GOT3 (cell line): ENCODE results near the gene ZNF654.
"Not testable (repeated sequence)": the region's sequence is repeated elsewhere in the genome, so short reads cannot be mapped to it uniquely, and the experiment has no call there.

Experiments used
- DNase-seq: peaks from one replicate; lab custom pipeline; 2025; ENCODE audit warnings: mixed read lengths; lab: John Stamatoyannopoulos, UW

ZNF654 gene

DNA sequence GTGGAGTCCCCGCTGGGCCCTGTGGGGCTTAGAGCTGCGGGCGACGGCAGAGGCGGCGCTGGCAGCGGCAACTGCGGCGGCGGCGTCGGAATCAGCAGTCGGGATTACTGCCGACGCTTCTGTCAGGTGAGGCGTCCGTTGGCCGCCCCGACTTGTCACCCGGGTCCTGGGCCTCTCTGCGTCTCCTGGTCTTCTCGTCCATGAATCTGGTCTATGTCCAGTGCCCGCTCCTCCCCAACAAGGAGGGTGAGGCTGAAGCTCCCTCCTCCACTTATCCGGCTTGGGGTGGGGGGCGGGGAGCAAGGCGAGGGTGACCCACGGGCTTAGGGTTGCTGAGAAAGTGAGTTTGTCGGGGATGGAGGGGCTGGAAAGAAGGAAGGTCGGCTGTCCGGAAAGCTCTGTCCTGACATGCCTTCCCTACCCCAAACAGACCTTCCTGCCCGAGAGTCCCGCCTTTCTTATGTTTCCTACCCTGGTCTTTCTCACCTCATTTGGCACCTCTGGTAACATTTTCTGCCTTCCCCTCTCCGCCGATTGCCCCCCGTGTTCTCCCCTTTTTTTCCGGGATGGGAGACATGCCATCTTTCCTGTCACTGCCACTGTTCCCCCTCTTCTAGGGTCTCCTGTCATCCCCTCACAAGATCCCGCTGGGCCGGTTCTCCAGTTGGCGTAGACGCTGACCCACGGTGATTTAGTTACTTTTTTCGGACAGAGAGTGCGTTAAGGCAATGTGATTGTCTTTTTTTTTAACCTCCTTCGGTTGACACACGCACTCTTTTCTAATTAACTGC is 520 bp downstream of the ZNF654 start:
- no peak for DNase-seq

DNA sequence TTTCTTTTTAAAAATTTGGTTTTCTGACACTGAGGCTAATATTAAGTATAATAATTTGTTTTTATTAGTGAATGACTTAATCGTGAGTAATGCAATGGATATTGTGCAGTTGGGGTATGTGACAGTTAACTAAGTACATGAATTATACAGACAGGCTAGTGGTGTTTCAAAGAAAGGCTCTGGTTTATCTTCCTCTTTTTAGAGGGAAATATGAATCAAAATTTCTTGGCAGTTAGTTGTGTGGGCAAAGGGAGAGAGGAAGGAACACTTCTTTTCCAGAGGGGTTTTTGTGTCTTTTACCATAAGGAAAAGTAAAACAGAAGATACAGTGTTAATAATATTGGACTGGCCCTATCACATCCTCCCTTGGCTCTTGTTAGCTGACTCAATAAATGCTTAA is 2.7 kb downstream of the ZNF654 start:
- DNase-seq: no peak

DNA sequence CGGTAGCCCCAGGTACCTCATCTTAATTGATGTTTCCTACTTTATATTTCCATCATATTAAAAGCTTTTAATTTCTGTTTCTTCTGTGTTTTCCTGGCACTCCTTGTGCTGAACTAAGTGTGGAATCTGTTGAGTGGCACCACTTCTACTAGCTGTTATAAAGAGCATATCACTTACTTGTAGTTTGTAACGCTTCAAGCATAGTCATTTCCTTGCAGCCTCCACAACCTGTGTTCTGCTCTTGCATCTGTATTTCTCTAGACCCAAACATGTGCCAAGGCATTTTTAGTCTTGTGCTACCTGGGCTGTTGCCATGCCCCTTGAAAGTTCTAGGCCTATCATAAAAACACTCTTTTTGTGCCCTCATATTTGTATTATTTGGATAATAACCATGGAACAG is 16.0 kb downstream of the ZNF654 start:
- no peak for DNase-seq

DNA sequence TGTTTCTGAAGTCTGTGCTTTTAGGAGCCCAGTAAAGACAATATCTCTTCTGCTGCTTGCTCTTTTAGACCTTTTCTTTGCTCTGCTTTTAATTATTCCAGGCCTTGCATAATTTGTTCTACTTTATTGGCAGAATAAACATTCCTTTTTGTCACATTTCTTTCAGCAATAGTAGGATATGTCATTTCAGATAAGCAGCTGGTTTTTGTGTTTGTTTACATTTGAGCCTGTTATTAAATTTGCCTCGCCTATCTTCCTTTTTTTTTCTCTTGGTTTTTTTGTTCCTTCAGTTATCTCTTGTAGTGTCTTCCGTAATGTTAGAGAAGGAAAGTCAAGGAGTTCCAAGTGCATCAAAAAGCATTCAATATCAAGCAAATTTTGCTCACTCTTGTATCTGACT is 16.4 kb downstream of the ZNF654 start:
- no peak for DNase-seq

DNA sequence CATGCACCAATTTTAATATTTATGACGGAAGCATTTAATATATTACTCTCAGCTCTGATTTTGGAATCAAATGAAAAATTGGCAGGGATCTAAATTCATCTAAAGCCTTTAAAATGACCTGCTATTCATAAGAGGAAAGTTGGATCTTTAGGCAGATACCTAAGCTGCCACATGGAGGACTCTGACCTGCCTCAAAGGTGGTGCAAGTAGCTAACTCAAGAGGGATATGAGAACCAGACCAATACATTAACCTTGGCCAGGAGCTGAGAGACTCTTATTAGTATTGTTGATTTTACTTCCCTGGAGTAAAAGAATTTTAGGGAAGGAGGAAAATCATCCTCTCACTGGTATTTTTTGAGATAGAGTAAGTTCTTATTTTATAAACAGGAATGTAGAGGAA is 17.7 kb downstream of the ZNF654 start:
- no peak for DNase-seq

DNA sequence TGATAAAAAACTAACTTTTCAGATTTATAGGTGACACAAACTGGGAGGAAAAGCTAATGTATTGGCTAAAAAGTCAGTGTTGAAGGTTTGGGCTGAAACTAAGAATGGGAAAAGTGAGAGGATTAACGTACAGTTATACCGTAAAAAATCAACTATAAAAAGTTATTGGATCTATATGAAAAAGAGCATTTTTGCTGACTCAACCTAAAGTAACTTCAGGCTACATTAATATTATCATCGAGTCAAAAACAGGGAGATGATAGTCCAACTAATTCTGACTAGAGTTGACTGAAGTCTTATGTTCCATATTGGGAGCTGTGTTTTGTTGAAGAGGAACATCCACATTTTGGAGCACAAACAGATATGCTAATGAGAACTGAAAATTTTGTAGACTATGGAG is 19.9 kb downstream of the ZNF654 start:
- DNase-seq: no peak

DNA sequence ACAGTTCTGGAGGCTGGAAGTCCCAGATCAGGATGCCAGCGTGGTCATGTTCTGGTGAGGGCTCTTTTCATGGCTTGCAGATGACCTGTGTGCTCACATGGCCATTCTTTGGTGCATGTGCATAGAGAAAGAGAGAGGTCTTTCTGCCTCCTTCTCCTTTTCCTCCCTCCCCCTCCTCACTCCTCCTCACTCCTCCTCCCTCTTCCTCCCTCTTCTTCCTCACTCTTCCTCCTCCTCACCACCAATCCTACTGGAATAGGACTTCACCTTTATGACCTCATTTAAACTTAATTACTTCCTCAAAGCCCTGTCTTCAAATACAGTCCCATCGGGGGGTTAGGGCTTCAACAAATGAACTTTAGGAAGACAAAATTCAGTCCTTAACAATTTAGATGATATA is 23.8 kb downstream of the ZNF654 start:
- no peak for DNase-seq

DNA sequence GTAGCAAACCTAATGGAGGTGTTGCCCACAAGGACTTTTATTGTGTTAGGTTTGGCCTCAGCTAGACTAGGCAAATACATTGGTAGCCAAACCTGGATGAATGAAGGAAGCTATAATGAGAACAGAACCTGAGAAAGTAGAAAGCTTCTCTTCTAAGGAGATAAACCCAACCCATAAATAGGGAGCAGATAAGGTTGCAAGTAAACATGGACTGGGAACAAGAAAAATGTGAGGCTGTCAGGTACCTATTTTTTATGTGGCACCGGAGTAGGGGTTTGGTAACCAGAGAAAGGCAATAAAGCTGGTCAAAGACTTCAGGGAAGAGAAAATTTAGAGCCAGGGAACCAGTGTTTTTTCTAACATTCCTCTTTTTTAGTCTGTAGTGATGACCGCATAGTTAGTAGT is 25.0 kb downstream of the ZNF654 start:
- no peak for DNase-seq

DNA sequence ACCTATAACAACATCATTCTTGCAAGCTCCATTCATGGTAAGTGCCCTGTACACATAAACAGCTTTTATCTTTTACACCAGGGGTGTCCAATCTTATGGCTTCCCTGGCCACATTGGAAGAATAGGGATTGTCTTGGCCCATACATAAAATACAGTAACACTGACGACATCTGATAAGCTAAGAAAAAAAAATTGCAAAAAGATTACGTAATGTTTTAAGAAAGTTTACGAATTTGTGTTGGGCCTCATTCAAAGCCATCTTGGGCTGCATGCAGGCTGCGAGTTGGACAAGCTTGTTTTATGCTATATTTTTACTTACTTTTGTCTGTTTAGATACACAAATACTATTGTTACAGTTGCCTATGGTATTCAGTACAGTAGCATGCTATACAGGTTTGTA is 31.6 kb downstream of the ZNF654 start:
- no peak for DNase-seq

DNA sequence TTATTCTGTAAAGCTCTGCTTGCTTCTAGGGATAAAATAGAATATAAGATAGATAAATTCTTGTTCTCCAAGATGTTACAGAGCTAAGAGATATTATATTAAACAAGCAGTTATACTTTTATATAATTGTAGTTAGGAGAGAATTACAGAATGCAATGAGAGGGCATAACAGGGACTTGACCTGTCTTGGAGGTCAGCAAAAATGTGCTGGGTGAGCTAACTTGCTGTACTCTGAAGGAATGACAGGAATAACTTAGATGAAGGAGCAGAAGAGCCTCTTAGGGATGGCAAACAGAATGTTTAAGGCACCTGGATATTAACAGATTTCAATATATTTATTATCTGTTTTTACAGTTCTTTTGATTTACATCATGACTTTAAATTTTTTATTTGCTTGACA is 33.2 kb downstream of the ZNF654 start:
- DNase-seq: no peak

DNA sequence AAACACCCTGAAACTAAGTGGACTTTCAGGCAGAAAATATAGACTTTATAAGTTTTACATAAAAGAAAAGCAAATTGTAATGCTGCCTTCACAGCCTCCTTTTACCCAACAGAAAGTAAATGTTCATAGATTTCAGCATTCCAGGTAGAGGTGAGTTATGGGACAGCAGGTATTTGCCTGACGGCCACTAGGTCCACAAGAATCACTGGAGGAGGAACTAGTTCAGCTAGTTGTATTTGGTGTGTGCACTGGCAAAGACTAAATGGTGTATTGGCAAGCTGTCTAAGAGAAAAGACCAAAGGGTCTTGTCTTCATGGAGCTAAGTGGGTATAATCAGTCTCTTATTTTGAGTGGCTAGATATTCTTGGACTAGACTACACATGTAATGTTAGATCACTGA is 34.2 kb downstream of the ZNF654 start:
- DNase-seq: no peak

DNA sequence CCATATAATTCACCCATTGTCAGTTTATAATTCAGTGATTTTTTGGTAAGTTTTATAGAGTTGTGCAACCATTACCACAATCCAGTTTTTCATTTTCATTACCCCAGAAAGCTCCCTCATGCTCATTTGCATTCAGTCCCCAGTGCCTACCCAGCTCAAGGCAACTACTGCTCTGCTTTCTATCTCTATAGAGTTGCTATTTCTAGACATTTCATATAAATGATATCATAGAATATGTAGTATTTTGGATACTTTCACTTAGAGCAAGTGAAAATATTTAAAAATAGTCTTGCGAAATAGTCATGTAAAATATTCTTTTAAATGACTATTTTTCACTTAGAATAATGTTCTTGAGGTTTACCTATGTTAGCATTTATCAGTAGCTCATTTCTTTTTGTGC is 42.1 kb downstream of the ZNF654 start:
- no peak for DNase-seq

DNA sequence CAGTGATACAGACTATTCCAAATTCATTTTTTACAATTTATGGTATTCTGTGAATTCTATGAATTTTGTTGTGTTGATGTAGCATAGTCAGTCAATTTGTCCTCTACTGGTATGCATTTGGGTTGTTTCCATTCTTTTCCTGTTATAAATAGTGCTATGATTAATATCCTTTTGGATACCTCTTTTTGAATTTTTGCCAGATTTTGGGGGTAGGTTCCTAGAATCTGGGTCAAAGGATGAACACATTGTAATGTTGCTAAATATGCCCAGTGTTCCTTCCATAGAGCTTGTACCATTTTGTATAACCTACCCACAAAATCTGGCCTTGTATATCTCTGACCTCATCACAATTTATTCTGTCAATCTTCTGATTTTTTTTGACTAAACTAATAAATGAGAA is 46.3 kb downstream of the ZNF654 start:
- no peak for DNase-seq

DNA sequence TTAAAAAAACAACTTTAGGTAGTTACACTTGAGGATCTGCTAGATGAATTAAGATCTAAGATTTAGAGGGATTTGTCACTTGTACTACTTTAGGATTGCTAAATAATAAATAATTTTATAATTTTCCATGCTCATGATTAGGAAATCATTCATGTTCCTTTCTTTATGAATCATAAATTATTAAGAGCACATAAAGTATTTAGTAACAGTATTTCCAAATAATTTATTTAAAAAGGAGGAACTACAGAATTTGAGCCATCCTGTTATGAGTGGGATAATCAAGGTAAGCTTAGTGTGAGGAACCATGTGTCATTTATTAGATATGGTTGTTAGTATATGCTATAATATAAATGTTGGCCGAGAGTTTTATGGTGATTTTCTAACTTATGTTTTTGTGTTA is 53.2 kb downstream of the ZNF654 start:
- no peak for DNase-seq

DNA sequence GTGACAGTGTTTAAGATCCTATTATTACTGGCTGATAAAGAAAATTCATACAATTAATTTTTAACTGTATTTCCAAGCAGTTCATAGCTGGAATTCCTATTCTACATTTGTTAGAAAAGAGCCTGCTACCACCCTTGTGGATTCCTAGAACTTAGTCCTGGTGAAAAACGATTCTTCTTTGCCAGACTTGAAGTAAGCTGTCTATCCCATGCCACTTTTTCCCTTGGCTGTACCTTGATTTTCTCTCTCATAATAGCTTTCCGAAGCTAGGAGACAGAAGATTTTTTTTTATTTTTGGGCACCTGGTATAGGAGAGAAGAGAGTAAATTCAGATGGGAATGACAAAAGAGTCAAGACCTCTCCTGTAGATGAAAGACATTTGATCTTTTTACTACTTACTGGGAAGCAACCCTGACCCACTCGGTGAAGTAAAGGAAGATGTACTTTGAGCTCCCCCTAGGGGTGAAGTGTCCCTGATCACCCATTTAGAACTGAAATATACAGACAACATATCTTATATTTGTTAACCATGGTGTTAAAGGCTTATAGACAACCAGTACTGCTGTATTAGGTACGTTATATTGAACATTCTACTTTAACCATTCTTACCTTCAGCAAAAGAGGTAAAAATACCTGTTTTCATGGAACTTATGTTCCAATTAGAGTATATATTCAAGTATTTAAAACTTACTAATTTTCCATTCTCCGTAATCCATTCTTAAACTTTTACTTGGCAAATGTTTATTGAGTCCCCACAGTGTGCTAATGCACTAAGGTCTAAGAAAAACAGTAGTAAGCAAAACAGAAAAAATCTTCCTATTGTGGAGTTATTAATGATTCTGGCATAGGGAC is 54.5 kb downstream of the ZNF654 start:
- no peak for DNase-seq

DNA sequence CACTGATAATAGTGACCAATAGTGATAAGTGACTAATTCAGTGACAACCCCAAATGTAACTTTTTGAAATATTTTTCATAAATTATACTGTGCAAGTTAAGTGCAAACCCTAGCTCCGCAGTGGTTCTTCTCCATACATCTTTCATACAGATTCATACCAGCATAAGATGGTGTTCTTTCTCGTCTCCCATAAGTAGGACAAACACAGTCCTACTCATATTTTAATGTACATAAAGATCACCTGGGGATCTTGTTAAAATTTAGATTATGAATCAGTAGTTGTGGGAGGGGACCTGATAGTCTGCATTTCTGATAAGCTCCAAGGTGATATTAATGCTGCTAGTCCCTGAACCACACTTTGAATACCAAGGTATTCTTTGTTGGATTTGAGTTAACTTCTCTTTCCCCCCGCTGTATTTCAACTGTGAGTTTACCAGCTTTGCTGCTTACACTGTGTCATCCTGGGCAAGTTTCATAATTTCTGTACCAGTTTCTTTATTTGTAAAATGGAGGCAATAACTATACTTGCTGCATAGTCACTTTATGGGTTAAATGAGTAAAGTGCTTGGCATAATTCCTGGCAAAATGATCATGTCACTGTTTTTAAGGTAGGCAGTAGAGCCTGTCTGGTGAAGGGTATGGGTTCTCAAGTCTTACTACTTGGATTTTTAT is 56.0 kb downstream of the ZNF654 start:
- no peak for DNase-seq

DNA sequence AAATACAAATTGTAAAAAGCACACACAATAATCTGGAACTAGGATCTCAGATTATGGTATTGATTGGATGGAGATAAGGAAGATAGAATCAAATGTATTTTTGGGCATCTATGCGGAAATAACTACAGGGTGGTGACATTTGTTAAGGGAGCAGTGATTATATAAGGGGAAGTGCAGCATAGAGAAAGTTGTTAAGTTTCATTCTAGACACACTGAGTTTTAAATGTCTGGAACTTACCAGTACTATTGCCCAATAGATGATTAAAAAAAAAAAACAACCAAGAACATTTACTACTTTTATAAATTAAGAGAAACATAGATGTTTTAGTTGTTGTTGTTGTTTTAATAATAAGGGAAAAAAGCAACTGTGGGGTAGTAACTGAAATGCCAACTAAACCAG is 58.6 kb downstream of the ZNF654 start:
- DNase-seq: no peak

DNA sequence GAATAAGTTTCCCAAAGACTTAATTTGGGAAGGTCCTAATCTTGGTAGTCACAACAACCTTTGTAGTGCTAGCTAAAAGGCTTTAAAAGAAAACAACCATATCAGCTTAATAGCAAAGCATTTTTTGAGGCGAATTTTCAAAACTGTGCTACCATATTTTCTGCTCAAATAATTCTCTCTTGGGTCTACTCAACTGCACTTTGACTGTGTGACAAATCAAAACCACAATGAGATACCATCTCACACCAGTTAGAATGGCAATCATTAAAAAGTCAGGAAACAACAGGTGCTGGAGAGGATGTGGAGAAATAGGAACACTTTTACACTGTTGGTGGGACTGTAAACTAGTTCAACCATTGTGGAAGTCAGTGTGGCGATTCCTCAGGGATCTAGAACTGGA is 59.5 kb downstream of the ZNF654 start:
- DNase-seq: not testable (repeated sequence)

DNA sequence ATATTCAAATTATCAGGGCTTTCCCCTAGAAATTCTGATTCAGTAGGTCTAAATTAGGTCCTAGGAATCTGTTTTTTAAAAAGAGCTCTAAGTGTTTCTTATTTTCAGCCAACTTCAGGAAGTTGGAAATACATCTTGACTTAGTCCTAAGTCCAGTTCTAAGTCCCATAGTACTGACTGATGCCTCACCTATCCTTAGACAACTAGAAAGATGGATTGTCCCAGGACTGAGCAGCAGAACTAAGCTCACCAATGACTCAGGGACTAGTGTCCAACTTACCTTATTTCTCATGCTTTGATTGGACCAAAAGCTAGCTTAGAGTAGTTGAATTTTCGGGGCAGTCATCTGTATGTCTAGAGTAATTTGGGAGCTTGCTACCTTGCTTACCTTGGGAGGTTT is 64.5 kb downstream of the ZNF654 start:
- no peak for DNase-seq

DNA sequence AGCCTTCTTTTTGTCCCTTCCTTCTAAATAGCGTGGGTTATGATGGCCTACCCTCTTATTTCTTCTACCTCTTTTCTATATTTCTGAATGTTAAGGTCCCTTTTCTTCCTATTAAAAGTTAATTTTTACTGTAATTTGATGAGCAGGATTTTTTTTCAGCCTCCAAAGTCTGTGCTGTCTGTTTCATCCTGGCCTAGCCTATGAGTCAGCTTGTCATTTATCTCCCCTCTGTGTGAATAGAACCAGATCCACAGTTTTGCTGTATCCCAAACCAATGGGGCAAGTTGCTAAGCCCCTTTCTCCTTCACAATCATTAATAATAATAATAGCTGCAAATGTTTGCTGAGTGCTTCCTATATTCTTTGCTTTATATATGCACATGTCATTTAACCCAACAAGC is 72.6 kb downstream of the ZNF654 start:
- no peak for DNase-seq

DNA sequence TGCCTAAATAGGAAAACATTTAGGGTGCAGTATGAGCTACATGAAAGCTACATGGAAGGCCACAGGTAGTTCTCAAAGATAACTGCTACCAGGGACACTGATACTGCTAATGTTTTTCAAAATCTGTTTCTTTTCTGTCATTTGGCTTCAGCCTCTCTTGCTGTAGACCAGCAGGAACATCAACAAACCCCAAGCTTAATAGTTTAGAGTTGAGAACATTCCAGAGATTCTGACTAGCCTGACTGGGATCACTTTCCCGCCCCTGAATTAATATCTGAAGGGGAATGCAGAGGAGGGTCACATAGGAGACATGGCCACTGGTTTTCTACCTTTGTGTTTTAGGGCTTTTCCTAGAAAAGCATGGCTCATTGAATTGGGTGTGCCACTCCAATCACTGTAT is 73.8 kb downstream of the ZNF654 start:
- DNase-seq: no peak

DNA sequence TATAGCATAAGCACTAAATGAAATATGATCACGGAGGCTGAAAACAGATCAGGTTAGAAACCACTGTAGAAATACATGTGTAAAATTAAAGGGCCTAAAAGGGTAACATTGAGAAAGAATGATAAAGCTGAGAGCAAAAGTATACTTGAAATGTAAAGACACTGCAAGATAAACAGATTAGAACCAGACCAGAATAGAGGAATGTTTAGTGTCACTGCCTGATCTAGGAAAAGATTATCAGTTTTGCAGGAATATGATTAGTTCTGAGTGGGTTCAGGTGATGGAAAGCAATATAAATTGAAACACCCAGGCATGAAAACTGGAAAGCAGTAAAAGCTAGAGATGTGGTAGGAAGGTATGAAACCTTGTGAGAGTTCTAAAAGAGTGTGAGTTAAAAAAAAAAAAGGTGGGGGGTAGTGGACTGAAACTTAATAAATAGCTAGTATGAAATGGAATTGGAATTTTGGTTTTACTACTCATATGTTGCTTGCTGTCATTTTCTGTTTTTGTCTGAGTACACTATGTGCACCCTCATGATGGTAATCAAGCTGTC is 74.7 kb downstream of the ZNF654 start:
- no peak for DNase-seq

DNA sequence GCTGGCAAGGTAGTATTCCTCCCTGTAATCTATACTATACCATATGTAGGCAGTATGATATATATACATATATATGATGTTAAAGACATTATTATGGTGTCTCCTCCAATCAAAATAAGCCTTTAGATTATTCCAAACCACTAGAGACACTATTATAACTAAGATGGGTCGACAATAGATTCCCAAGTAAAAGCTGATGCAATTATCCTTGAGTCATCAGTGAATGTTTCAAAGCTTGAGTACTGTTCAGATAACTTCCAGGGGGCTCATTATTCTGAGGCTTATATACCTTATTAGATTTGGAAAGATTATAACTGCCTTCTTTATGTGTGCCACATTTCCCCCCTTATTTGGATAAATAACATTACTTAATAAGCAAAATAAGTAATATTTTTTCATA is 78.8 kb downstream of the ZNF654 start:
- no peak for DNase-seq
